GM12872 (cell line): ENCODE results near the gene ATXN1.

Source experiments
- CTCF ChIP-seq: IDR thresholded peaks from 3 replicates; pipeline ENCODE4 v1.5.1; 2011; ENCODE audit warnings: low read depth, mild to moderate bottlenecking, low read length, moderate library complexity; ENCODE audit not compliant: insufficient read depth

ATXN1 gene

GRCh38 chr6:16700202-16700915 is 60.9 kb downstream of the ATXN1 start:
- no peak for TF ChIP-seq CTCF

GRCh38 chr6:16698997-16699868 is 62.0 kb downstream of the ATXN1 start:
- no peak for TF ChIP-seq CTCF

- no peak for TF ChIP-seq CTCF
Observed at GRCh38 chr6:16698162-16698533, 63.1 kb downstream of the ATXN1 start.

- no peak for TF ChIP-seq CTCF
Observed at GRCh38 chr6:16697437-16698161, 63.7 kb downstream of the ATXN1 start.

GRCh38 chr6:16696496-16696895 is 64.8 kb downstream of the ATXN1 start:
- TF ChIP-seq CTCF, result no peak

GRCh38 chr6:16694781-16695578 is 66.3 kb downstream of the ATXN1 start:
- TF ChIP-seq CTCF, result no peak
